Testis (tissue), 2 donors: ENCODE data around the gene CETP.
"Not testable (repeated sequence)": the region's sequence is repeated elsewhere in the genome, so short reads cannot be mapped to it uniquely, and the experiment has no call there.

ENCODE experiments used
- POLR2A ChIP-seq: fragments of 450-650 bp; IDR thresholded peaks from one replicate; pipeline ENCODE4 v1.6.1; 2017; ENCODE audit warnings: antibody characterized with exemption, mild to moderate bottlenecking, moderate library complexity
- TF ChIP-seq, protein P1 (sequence below), 3 experiments: fragments of 450-650 bp in 2 of 3; fragments of 200-600 bp in 1 of 3; sonication (generic) in 1 of 3; IDR thresholded peaks; one replicate each; pipeline ENCODE4 v1.5.1; 2016 to 2019; ENCODE audit warnings: antibody characterized with exemption in 3 of 3, mild to moderate bottlenecking in 2 of 3, moderate library complexity in 1 of 3

DNA sequence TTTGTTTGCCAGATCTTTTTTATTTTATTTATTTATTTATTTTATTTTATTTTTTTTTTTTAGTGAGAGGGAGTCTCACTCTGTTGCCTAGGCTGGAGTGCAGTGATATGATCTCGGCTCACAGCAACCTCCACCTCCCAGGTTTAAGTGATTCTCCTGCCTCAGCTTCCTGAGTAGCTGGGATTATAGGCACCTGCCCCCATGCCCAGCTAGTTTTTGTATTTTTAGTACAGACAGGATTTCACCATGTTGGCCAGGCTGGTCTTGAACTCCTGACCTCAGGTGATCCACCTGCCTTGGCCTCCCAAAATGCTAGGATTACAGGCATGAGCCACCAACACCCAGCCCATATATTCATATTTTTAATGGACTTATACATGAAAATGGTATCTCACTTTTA, 30.7 kb downstream of the CETP start:
- TF ChIP-seq, protein P1, sequence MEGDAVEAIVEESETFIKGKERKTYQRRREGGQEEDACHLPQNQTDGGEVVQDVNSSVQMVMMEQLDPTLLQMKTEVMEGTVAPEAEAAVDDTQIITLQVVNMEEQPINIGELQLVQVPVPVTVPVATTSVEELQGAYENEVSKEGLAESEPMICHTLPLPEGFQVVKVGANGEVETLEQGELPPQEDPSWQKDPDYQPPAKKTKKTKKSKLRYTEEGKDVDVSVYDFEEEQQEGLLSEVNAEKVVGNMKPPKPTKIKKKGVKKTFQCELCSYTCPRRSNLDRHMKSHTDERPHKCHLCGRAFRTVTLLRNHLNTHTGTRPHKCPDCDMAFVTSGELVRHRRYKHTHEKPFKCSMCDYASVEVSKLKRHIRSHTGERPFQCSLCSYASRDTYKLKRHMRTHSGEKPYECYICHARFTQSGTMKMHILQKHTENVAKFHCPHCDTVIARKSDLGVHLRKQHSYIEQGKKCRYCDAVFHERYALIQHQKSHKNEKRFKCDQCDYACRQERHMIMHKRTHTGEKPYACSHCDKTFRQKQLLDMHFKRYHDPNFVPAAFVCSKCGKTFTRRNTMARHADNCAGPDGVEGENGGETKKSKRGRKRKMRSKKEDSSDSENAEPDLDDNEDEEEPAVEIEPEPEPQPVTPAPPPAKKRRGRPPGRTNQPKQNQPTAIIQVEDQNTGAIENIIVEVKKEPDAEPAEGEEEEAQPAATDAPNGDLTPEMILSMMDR (IDR thresholded peaks at IDR 0.05) = not testable (repeated sequence)
- not testable (repeated sequence) for TF ChIP-seq POLR2A
